ENCODE measurements around the gene ANAPC5.

ANAPC5 gene

DNA sequence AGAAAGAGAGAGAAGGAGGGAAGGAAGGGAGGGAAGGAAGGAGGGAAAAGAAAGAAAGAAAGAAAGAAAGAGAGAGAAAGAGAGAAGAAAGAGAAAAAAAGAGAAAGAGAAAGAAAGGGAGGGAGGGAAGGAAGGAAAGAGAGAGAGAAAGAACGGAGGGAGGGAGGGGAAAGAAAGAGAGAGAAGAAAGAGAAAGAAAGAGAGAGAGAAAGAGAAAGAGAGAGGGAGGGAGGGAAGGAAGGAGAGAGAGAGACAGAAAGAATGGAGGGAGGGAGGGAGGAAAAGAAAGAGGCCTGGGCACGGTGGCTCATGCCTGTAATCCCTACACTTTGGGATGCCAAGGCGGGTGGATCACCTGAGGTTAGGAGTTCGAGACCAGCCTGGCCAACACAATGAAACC, 5.1 kb upstream of the ANAPC5 start:
- H4K20me1 ChIP-seq (ENCODE audit: low read depth, low read length): no peaks in the 10 kb centered on the region
- H3K4me2 ChIP-seq (ENCODE audit: low read depth, low read length, poor library complexity, severe bottlenecking): no peak overlapping the region
- H3K9me2 ChIP-seq (replicated peaks; ENCODE audit: insufficient read depth, low read length): no peaks in the 10 kb centered on the region
- H3K9ac ChIP-seq (ENCODE audit: low read length): no peak overlapping the region
- no peak overlapping the region for H3K4me3 ChIP-seq (ENCODE audit: insufficient read depth, low read length, poor library complexity, severe bottlenecking)
- H3K36me3 ChIP-seq (ENCODE audit: low read length): no peaks in the 10 kb centered on the region
- H2AFZ ChIP-seq (ENCODE audit: low read depth, low read length, severe bottlenecking): no peak overlapping the region
- H3K27me3 ChIP-seq (ENCODE audit: low read length): no peaks in the 10 kb centered on the region
- H3K27ac ChIP-seq (ENCODE audit: low read depth, low read length): no peak overlapping the region
- H3K9me3 ChIP-seq (ENCODE audit: insufficient read depth, low read length): no peaks in the 10 kb centered on the region
- TF ChIP-seq, protein P1, sequence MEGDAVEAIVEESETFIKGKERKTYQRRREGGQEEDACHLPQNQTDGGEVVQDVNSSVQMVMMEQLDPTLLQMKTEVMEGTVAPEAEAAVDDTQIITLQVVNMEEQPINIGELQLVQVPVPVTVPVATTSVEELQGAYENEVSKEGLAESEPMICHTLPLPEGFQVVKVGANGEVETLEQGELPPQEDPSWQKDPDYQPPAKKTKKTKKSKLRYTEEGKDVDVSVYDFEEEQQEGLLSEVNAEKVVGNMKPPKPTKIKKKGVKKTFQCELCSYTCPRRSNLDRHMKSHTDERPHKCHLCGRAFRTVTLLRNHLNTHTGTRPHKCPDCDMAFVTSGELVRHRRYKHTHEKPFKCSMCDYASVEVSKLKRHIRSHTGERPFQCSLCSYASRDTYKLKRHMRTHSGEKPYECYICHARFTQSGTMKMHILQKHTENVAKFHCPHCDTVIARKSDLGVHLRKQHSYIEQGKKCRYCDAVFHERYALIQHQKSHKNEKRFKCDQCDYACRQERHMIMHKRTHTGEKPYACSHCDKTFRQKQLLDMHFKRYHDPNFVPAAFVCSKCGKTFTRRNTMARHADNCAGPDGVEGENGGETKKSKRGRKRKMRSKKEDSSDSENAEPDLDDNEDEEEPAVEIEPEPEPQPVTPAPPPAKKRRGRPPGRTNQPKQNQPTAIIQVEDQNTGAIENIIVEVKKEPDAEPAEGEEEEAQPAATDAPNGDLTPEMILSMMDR (IDR thresholded peaks at IDR 0.05; ENCODE audit: insufficient read depth, low read length, poor library complexity, severe bottlenecking): no peak
- no peak for TF ChIP-seq EZH2phosphoT487 (conservative IDR thresholded peaks at IDR 0.05; ENCODE audit: low read length)
- H3F3A ChIP-seq (ENCODE audit: insufficient read depth): no peaks in the 10 kb centered on the region
- H3K79me2 ChIP-seq (ENCODE audit: insufficient read depth, low read length): no peaks in the 10 kb centered on the region

GRCh38 chr12:121356657-121357056, 4.4 kb upstream of the ANAPC5 start:
- no peaks in the 10 kb centered on the region for H3K9me3 ChIP-seq (ENCODE audit: insufficient read depth, low read length)
- peaks cover 5% of the 10 kb centered on the region; the same call in 1 of the 2 replicates for H3F3A ChIP-seq (ENCODE audit: insufficient read depth)
- H3K4me3 ChIP-seq (ENCODE audit: insufficient read depth, low read length, poor library complexity, severe bottlenecking): no peak overlapping the region
- H2AFZ ChIP-seq (ENCODE audit: low read depth, low read length, severe bottlenecking): no peak overlapping the region
- no peaks in the 10 kb centered on the region for H3K27me3 ChIP-seq (ENCODE audit: low read length)
- H3K36me3 ChIP-seq (ENCODE audit: low read length): no peaks in the 10 kb centered on the region
- H3K9me2 ChIP-seq (replicated peaks; ENCODE audit: insufficient read depth, low read length): no peaks in the 10 kb centered on the region
- no peak overlapping the region for H3K4me2 ChIP-seq (ENCODE audit: low read depth, low read length, poor library complexity, severe bottlenecking)
- H3K9ac ChIP-seq (ENCODE audit: low read length): no peak overlapping the region
- TF ChIP-seq, protein P1 (IDR thresholded peaks at IDR 0.05; ENCODE audit: insufficient read depth, low read length, poor library complexity, severe bottlenecking): no peak
- TF ChIP-seq EZH2phosphoT487 (conservative IDR thresholded peaks at IDR 0.05; ENCODE audit: low read length): no peak
- peaks cover 5% of the 10 kb centered on the region for H3K79me2 ChIP-seq (ENCODE audit: insufficient read depth, low read length)
- H4K20me1 ChIP-seq (ENCODE audit: low read depth, low read length): no peaks in the 10 kb centered on the region
- H3K27ac ChIP-seq (ENCODE audit: low read depth, low read length): no peak overlapping the region

GRCh38 chr12:121355818-121356217, 3.6 kb upstream of the ANAPC5 start:
- Histone ChIP-seq H3K36me3 (ENCODE audit: low read length) (no peaks in the 10 kb centered on the region), H3K4me3 (ENCODE audit: insufficient read depth, low read length, poor library complexity, severe bottlenecking) (no peak overlapping the region), H3K9me3 (ENCODE audit: insufficient read depth, low read length) (no peaks in the 10 kb centered on the region), H4K20me1 (ENCODE audit: low read depth, low read length) (no peaks in the 10 kb centered on the region), H3K9ac (ENCODE audit: low read length) (no peak overlapping the region), H2AFZ (ENCODE audit: low read depth, low read length, severe bottlenecking) (no peak overlapping the region), H3K4me2 (ENCODE audit: low read depth, low read length, poor library complexity, severe bottlenecking) (no peak overlapping the region), H3K79me2 (ENCODE audit: insufficient read depth, low read length) (peaks cover 13% of the 10 kb centered on the region), H3F3A (ENCODE audit: insufficient read depth) (peaks cover 6% of the 10 kb centered on the region; the same call in 1 of the 2 replicates), H3K9me2 (replicated peaks; ENCODE audit: insufficient read depth, low read length) (no peaks in the 10 kb centered on the region), H3K27me3 (ENCODE audit: low read length) (no peaks in the 10 kb centered on the region), H3K27ac (ENCODE audit: low read depth, low read length) (no peak overlapping the region)
- no peak for TF ChIP-seq EZH2phosphoT487 (conservative IDR thresholded peaks at IDR 0.05; ENCODE audit: low read length)
- TF ChIP-seq, protein P1 (IDR thresholded peaks at IDR 0.05; ENCODE audit: insufficient read depth, low read length, poor library complexity, severe bottlenecking): no peak

Measured in SU-DHL-6 (cell line).